ENCODE data around the gene ZNF274.
A peak's percentile ranks its signal among the peaks of the same experiment; 100 is the strongest.

Gene ZNF274

GRCh38 chr19:58182577-58182988 lies 278 bp upstream of the ZNF274 start:
- H3K9ac ChIP-seq (ENCODE audit: low read length) = peak overlapping the region; percentile 85

GRCh38 chr19:58183817-58184215 lies 955 bp downstream of the ZNF274 start:
- H3K9ac ChIP-seq (ENCODE audit: low read length) = peak overlapping the region; percentile 85
- peak overlapping the region; percentile 91 for H2AFZ ChIP-seq (ENCODE audit: low read depth, low read length, severe bottlenecking)
- TF ChIP-seq EZH2phosphoT487 (conservative IDR thresholded peaks at IDR 0.05; ENCODE audit: low read length) = no peak
- TF ChIP-seq CTCF (IDR thresholded peaks at IDR 0.05; ENCODE audit: insufficient read depth, low read length, poor library complexity, severe bottlenecking) = no peak

More at GRCh38 chr19:58182577-58182988, 278 bp upstream of the ZNF274 start:
- Histone ChIP-seq H3K9me3 (ENCODE audit: insufficient read depth, low read length) (peaks cover 19% of the 10 kb centered on the region; the same call in 1 of the 2 replicates), H2AFZ (ENCODE audit: low read depth, low read length, severe bottlenecking) (peak overlapping the region; percentile 49), H3K36me3 (ENCODE audit: low read length) (peaks cover 28% of the 10 kb centered on the region), H3K4me3 (ENCODE audit: insufficient read depth, low read length, poor library complexity, severe bottlenecking) (peak overlapping the region; percentile 85), H4K20me1 (ENCODE audit: low read depth, low read length) (no peaks in the 10 kb centered on the region), H3K27me3 (ENCODE audit: low read length) (no peaks in the 10 kb centered on the region), H3K79me2 (ENCODE audit: insufficient read depth, low read length) (peaks cover 18% of the 10 kb centered on the region), H3K27ac (ENCODE audit: low read depth, low read length) (peak overlapping the region; percentile 85), H3F3A (ENCODE audit: insufficient read depth) (peaks cover 8% of the 10 kb centered on the region; the same call in 1 of the 2 replicates), H3K9me2 (replicated peaks; ENCODE audit: insufficient read depth, low read length) (no peaks in the 10 kb centered on the region), H3K4me2 (ENCODE audit: low read depth, low read length, poor library complexity, severe bottlenecking) (peak overlapping the region; percentile 90)
- TF ChIP-seq CTCF (IDR thresholded peaks at IDR 0.05; ENCODE audit: insufficient read depth, low read length, poor library complexity, severe bottlenecking) (no peak), EZH2phosphoT487 (conservative IDR thresholded peaks at IDR 0.05; ENCODE audit: low read length) (no peak)

GRCh38 chr19:58196901-58197616 lies 14.2 kb downstream of the ZNF274 start:
- no peak overlapping the region for H2AFZ ChIP-seq (ENCODE audit: low read depth, low read length, severe bottlenecking)
- H3F3A ChIP-seq (ENCODE audit: insufficient read depth) = no peaks in the 10 kb centered on the region
- H3K4me3 ChIP-seq (ENCODE audit: insufficient read depth, low read length, poor library complexity, severe bottlenecking) = no peak overlapping the region
- H3K79me2 ChIP-seq (ENCODE audit: insufficient read depth, low read length) = no peaks in the 10 kb centered on the region
- H3K4me2 ChIP-seq (ENCODE audit: low read depth, low read length, poor library complexity, severe bottlenecking) = no peak overlapping the region
- H3K9ac ChIP-seq (ENCODE audit: low read length) = no peak overlapping the region
- no peak overlapping the region for H3K27ac ChIP-seq (ENCODE audit: low read depth, low read length)
- no peaks in the 10 kb centered on the region for H3K9me2 ChIP-seq (replicated peaks; ENCODE audit: insufficient read depth, low read length)
- peaks cover 87% of the 10 kb centered on the region for H3K36me3 ChIP-seq (ENCODE audit: low read length)
- H4K20me1 ChIP-seq (ENCODE audit: low read depth, low read length) = no peaks in the 10 kb centered on the region
- H3K9me3 ChIP-seq (ENCODE audit: insufficient read depth, low read length) = peaks cover 74% of the 10 kb centered on the region; the same call in 1 of the 2 replicates
- no peaks in the 10 kb centered on the region for H3K27me3 ChIP-seq (ENCODE audit: low read length)
- no peak for TF ChIP-seq CTCF (IDR thresholded peaks at IDR 0.05; ENCODE audit: insufficient read depth, low read length, poor library complexity, severe bottlenecking)
- TF ChIP-seq EZH2phosphoT487 (conservative IDR thresholded peaks at IDR 0.05; ENCODE audit: low read length) = no peak

More at GRCh38 chr19:58183817-58184215, 955 bp downstream of the ZNF274 start:
- no peaks in the 10 kb centered on the region for H3K27me3 ChIP-seq (ENCODE audit: low read length)
- H3F3A ChIP-seq (ENCODE audit: insufficient read depth) = peaks cover 8% of the 10 kb centered on the region; the same call in 1 of the 2 replicates
- H3K4me3 ChIP-seq (ENCODE audit: insufficient read depth, low read length, poor library complexity, severe bottlenecking) = peak overlapping the region; percentile 85
- H4K20me1 ChIP-seq (ENCODE audit: low read depth, low read length) = no peaks in the 10 kb centered on the region
- H3K9me2 ChIP-seq (replicated peaks; ENCODE audit: insufficient read depth, low read length) = no peaks in the 10 kb centered on the region
- H3K36me3 ChIP-seq (ENCODE audit: low read length) = peaks cover 36% of the 10 kb centered on the region
- H3K79me2 ChIP-seq (ENCODE audit: insufficient read depth, low read length) = peaks cover 18% of the 10 kb centered on the region
- peak overlapping the region; percentile 85 for H3K27ac ChIP-seq (ENCODE audit: low read depth, low read length)
- peaks cover 25% of the 10 kb centered on the region; the same call in 1 of the 2 replicates for H3K9me3 ChIP-seq (ENCODE audit: insufficient read depth, low read length)
- H3K4me2 ChIP-seq (ENCODE audit: low read depth, low read length, poor library complexity, severe bottlenecking) = peak overlapping the region; percentile 90

Data from SU-DHL-6 (cell line).